T-helper 2 cell treated with Interferon-gamma antibody and Interleukin-4, amounts not matched to agents 100 ng/mL and 5 ng/mL, for 36 hours (primary cell): Measurements from ENCODE around the gene CNPY1. TPM values are rescaled to one million over a fixed set of nuclear protein-coding genes. Genes with fewer than 3 reads are reported as not detected.

Experiments used
- intact Hi-C: fragments of 100-400 bp; cut with micrococcal nuclease; formaldehyde crosslinking; loops from one replicate; pipeline ENCODE4 v1.15.1; 2023
- total RNA-seq: library from RNA; stranded (reverse); gene quantifications from 2 replicates; pipeline ENCODE4 v1.2.3, GENCODE V29; 2022

CNPY1 gene
- total RNA-seq, 1 donor from 2014 or later = not detected

- intact Hi-C loops = no loop called here
Observed at GRCh38 chr7:155490697-155491628, 55.4 kb downstream of the CNPY1 start.

- intact Hi-C loops = no loop called here
Observed at GRCh38 chr7:155489862-155490696, 56.3 kb downstream of the CNPY1 start.

DNA sequence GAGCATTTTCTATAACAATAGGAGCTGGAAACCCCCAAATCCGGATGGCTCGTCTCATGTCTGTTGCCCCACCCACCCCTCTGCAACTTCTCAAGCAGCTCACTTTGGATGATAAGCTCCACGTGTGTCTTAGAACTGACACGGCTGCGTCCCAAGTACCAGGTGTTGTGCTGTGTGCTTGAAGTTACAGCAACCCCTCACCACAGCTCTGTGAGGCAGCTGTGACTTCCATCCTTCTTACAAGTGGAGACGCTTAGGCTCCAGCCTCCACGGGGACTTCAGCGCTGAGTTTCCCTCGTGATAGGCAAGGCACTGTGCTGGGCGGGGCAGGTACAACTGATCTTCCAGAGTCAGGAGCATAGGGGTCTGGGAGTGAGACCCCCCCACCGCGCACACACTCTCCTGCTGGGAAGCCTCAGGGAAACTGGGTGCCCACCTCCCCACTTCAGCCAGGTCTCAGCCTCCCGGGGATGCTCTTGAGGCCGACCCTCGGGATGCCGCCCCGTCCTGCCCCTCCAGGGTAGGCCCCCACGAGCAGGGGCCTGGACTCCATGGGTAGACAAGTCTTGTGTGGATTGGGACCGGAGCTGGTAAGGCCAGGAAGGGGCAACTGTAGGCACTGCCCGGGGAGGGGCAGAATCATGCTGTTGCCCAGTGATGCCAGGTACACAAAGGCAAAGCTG is 57.1 kb downstream of the CNPY1 start:
- intact Hi-C loops = no loop called here

DNA sequence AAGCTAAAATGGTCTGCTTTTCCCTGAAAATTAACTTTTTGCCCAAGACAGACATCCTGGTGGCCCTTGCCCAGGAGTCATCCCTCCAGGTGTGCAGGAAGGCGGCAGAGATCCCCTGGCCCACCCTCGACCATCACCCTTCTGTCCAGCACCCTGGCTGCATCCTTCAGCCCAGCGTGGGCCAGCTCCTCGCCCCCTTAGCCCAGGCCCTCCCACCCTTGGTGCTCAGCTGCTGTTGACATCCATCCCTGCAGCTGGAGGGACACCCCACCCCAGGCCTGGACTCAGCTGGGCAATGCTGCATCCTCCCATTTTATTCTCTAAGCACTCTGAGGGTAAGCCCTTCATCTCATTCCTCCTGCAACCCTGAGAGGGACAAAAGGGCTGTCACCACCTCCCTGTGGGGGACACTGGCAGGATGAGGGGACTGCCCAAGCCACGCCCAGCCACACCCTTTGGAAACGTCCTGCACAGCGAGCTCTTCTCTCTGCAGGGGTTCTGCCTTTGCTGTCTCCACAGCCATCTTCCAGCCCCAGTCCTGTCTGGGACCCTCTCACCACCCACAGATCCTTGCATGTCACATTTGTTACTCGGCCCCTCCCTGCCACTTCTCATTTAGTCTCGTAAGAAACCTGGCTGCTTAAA is 57.8 kb downstream of the CNPY1 start:
- intact Hi-C loops = no loop called here

- intact Hi-C loops = no loop called here
Observed at GRCh38 chr7:155487509-155488482, 58.6 kb downstream of the CNPY1 start.

GRCh38 chr7:155486783-155487508 is 59.4 kb downstream of the CNPY1 start:
- intact Hi-C loops = no loop called here

DNA sequence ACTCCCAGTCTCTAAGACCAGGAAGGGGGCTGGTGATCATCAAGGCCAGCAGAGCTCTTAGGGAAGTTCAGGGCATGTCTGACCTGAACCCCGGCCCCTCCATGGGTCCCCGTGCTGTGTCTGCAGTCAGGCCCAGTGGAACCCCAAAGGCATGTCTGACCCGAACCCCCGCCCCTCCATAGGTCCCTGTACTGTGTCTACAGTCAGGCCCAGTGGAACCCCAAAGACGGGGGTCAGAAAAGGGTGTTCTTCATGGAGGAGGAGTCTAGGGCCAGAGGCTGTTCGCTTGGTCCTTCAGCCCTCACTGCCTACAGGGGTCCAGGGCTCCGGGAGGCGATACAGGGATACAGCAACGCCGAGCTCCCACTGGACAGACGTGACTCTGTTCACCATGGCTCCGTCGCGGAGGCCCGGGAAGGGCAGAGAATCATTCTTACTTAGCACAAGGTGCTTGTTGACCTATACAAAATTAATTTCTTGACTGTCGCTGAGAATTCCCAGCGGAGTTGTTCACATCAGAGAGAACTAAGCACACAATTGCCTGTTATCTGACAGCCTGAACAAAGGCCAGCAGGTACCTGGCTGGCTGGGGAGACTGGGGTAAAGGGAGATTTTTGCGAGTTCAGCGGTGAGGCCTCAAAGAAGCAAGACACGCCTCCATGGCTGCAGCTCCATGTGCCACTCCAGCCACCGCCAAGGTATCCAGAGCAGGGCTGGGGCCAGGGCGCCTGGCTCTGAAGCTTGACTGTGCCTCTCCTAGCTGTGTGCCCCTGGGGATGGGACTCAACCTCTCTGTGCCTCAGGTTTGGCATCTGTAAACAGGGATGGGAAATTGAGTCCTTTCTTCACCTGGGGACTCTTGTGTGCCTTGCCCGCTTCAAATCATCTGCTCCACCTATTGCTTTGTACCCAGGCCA is 61.6 kb downstream of the CNPY1 start:
- intact Hi-C loops = no loop called here

GRCh38 chr7:155483868-155484325 is 62.5 kb downstream of the CNPY1 start:
- intact Hi-C loops = no loop called here

DNA sequence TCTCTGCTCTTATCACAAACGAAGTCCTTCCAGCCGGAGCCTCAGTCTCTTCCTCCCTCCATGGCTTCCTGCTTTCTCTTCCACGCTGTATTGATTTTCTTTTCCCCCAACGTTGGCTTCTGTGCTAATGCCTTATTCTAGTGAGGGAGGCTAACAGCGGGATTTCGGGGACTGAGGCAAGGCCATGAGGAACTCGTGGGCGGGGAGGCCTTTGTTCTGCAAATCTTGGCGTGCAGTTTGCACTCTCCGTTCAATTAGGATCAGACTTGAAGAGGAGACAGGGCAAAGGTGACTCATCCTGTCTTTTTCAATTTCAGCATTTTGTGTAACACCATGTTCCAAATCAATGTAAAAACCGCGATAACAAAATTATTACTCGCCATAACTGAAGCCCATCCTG is 63.1 kb downstream of the CNPY1 start:
- intact Hi-C loops = no loop called here

- intact Hi-C loops = no loop called here
Observed at GRCh38 chr7:155482511-155483183, 63.7 kb downstream of the CNPY1 start.

DNA sequence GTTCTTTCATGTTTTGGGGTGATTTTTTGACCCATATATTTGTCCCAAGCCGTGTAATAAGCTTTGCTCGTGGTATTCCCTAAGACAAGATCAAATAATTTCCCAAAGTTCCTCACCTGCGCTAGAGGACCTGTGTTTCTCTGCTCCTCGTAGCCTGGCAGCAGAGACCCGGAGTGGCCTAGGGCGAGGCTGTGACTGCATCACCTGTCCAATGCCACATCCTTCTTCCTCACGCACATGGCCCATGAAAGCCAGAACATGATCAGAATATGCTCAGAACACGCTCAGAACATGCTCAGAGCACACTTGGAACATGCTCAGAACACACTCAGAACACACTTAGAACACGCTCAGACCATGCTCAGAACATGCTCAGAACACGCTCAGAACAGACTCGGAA is 64.6 kb downstream of the CNPY1 start:
- intact Hi-C loops = no loop called here

GRCh38 chr7:155477476-155477875 is 68.9 kb downstream of the CNPY1 start:
- intact Hi-C loops = no loop called here

- intact Hi-C loops = no loop called here
Observed at GRCh38 chr7:155471718-155472117, 74.6 kb downstream of the CNPY1 start.

GRCh38 chr7:155470686-155471638 is 75.4 kb downstream of the CNPY1 start:
- intact Hi-C loops = no loop called here

DNA sequence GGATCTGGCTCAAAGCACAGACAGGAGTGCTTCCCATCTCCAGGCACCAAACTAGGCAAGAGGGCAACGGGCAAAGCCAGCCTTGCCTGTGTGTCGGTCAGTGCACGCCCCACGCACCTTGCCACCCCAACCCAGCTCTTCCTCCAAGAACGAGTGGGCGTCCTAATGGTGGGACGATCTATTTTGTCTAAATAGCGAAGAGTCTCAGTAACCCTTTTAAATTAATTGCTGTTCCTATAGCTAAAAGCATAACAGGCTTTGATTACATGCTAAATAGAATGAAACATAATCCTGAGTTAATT is 76.2 kb downstream of the CNPY1 start:
- intact Hi-C loops = no loop called here
